Mesothelial cell of epicardium (in vitro differentiated cells): ENCODE measurements around the gene LRRC8D. TPM values are rescaled to one million over a fixed set of nuclear protein-coding genes. Genes with fewer than 3 reads are reported as not detected.
A peak's percentile ranks its signal among the peaks of the same experiment; 100 is the strongest.

Experiments used
- DNase-seq, 2 experiments: peaks; one replicate each; pipeline ENCODE4 v3.0.0; 2021; ENCODE audit warnings: low spot score in 2 of 2; ENCODE audit not compliant: unreplicated experiment in 2 of 2
- H3K27ac Mint-ChIP-seq: 2 replicates; pipeline ENCODE4 v1.8.0; 2021; ENCODE audit warnings: mixed read lengths
- H3K27me3 Mint-ChIP-seq: 2 replicates; pipeline ENCODE4 v1.8.0; 2021; ENCODE audit warnings: low read depth, mixed read lengths
- H3K36me3 Mint-ChIP-seq: 2 replicates; pipeline ENCODE4 v1.8.0; 2021; ENCODE audit warnings: mixed read lengths
- H3K4me1 Mint-ChIP-seq: 2 replicates; pipeline ENCODE4 v1.8.0; 2021; ENCODE audit warnings: mixed read lengths
- H3K4me3 Mint-ChIP-seq: 2 replicates; pipeline ENCODE4 v1.8.0; 2021; ENCODE audit warnings: mild to moderate bottlenecking, moderate library complexity, mixed read lengths
- H3K9me3 Mint-ChIP-seq: 2 replicates; pipeline ENCODE4 v1.8.0; 2021; ENCODE audit warnings: mixed read lengths
- total RNA-seq: library from RNA; stranded (reverse); gene quantifications from 3 replicates; pipeline ENCODE4 v1.2.1, GENCODE V29; 2021
- TF ChIP-seq, protein P1 (sequence below): fragments of 200-600 bp; sonication (generic); IDR thresholded peaks from one replicate; pipeline ENCODE4 v1.5.0; 2021; ENCODE audit warnings: antibody characterized with exemption; ENCODE audit not compliant: unreplicated experiment

The LRRC8D gene
- total RNA-seq, 1 donor from 2014 or later, result 22.6 TPM

- H3K36me3 Mint-ChIP-seq, result no peaks in the 10 kb centered on the region
- no peaks in the 10 kb centered on the region for H3K27me3 Mint-ChIP-seq
- TF ChIP-seq, protein P1, sequence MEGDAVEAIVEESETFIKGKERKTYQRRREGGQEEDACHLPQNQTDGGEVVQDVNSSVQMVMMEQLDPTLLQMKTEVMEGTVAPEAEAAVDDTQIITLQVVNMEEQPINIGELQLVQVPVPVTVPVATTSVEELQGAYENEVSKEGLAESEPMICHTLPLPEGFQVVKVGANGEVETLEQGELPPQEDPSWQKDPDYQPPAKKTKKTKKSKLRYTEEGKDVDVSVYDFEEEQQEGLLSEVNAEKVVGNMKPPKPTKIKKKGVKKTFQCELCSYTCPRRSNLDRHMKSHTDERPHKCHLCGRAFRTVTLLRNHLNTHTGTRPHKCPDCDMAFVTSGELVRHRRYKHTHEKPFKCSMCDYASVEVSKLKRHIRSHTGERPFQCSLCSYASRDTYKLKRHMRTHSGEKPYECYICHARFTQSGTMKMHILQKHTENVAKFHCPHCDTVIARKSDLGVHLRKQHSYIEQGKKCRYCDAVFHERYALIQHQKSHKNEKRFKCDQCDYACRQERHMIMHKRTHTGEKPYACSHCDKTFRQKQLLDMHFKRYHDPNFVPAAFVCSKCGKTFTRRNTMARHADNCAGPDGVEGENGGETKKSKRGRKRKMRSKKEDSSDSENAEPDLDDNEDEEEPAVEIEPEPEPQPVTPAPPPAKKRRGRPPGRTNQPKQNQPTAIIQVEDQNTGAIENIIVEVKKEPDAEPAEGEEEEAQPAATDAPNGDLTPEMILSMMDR, result no peak
- DNase-seq, result no peak
- no peaks in the 10 kb centered on the region for H3K9me3 Mint-ChIP-seq
- peak overlapping the region; percentile 13 for H3K27ac Mint-ChIP-seq
- no peak overlapping the region for H3K4me3 Mint-ChIP-seq
- peaks cover 13% of the 10 kb centered on the region for H3K4me1 Mint-ChIP-seq
These were observed 72.0 kb downstream of the LRRC8D start for GRCh38 chr1:89892816-89893215.

DNA sequence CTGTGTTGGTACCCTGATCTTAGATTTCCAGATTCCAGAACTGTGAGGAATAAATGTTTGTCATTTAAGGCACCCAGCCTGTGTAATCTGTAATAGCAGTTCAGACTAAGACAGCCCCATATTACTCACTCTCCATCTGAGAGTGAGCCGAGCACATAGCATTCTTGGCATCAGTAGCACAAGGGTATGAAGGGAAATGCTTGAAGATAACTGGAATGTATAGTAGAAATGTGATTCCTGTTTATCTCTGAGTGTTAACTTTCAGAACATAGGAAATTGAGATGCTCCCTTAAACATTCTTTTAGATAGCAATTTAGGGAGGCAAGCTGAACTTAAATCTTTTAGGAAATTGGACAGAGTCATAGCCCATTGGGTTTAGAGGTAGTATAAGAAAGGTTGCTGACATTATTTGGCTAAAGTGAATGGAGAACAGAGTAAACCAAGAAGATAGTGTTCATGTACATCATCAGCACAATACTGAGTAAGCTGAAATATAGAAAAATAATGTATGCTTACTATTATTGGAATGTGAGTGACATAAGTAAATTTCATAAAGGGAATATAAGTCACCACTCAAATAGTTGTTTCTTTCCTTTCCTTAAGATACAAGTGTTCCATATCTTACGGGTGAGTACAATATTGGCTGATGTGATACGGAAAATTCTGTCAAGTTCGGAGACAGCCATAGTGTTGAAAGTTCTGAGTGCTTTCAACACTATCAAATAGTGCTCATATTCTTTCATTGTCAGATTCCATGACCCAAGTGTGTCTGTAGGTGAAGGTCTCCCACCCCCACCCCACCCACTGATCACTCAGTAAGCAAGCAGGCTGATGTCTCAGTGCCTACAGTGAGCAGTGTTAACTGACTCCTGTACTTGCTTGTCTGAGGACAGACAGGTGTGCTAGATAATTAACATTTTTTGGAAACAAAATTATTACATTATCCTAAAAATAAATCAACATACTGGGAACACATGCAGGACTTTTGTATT is 73.7 kb downstream of the LRRC8D start:
- Mint-ChIP-seq H3K4me1 (peaks cover 13% of the 10 kb centered on the region), H3K36me3 (no peaks in the 10 kb centered on the region), H3K27ac (no peak overlapping the region), H3K4me3 (no peak overlapping the region), H3K27me3 (no peaks in the 10 kb centered on the region), H3K9me3 (no peaks in the 10 kb centered on the region)
- TF ChIP-seq, protein P1, result no peak
- DNase-seq, result no peak

DNA sequence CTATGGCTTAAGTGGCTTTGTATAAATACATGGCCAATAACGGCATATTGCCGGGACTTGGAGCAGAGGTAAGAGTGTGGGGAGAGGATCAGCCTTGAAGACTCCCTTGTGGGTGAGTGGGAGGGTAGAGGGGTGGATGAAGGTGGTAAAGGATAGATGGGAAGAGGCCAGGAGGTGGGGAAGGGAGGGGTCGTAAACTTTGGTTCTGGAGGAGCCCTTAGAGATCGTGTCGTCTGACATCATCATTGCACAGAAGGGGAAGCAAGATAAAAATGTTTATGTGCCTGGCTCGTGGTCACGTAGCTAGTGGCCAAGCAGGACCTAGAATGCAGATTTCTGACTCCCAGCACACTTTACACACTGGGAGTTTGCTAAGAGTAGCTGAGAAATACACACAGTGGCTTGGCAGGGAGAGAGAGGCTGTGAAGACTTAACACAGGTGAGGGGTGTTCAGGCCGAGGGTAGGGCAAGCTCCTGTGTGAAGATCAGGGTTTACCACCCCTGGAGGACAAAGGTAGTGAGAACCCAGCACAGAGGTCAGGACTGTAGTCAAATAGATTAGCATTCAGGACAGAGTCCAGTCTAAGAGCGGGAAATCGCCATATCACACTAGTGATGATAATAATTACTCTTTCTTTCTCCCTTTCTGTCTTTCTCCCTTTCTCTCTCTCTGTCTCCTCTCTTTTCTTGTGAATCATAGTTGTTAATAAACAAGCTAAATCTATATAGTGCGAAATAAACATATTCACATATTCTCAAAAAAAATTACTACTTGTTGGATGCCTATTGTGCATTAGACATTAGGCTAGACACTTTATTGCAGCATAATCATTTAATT is 75.5 kb downstream of the LRRC8D start:
- Mint-ChIP-seq H3K27ac (peak overlapping the region; percentile 40), H3K9me3 (no peaks in the 10 kb centered on the region)

GRCh38 chr1:89897347-89898133 is 76.7 kb downstream of the LRRC8D start:
- DNase-seq, result no peak
- Mint-ChIP-seq H3K4me3 (no peak overlapping the region), H3K4me1 (peaks cover 6% of the 10 kb centered on the region), H3K27ac (no peak overlapping the region), H3K36me3 (no peaks in the 10 kb centered on the region), H3K27me3 (no peaks in the 10 kb centered on the region), H3K9me3 (no peaks in the 10 kb centered on the region)
- TF ChIP-seq, protein P1, result no peak

More for the DNA sequence above, 75.5 kb downstream of the LRRC8D start:
- H3K36me3 Mint-ChIP-seq, result no peaks in the 10 kb centered on the region
- no peaks in the 10 kb centered on the region for H3K27me3 Mint-ChIP-seq
- DNase-seq, result no peak
- peaks cover 8% of the 10 kb centered on the region for H3K4me1 Mint-ChIP-seq
- H3K4me3 Mint-ChIP-seq, result no peak overlapping the region
- TF ChIP-seq, protein P1, result no peak

DNA sequence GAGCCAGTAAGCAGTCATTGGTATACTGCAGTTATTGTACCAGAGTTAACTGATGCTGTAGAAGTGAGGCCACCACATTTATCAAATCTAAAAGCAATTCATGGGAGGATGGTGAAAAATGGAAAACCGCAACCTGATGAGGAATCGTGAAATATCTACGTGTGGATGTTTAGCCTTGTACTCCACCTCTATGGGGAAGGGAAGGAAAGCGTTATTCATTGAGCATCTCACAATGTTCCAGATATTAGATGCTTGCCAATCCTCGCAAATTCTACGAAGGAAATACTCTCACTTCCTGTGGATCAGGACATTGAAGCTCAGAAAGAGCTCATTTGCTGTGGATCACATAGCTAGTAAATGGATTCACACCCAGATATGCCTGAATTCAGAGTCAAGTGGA is 77.3 kb downstream of the LRRC8D start:
- DNase-seq, result no peak
- no peak overlapping the region for H3K4me3 Mint-ChIP-seq
- no peak overlapping the region for H3K27ac Mint-ChIP-seq
- peaks cover 6% of the 10 kb centered on the region for H3K4me1 Mint-ChIP-seq
- H3K27me3 Mint-ChIP-seq, result no peaks in the 10 kb centered on the region
- H3K9me3 Mint-ChIP-seq, result no peaks in the 10 kb centered on the region
- TF ChIP-seq, protein P1, result no peak
- no peaks in the 10 kb centered on the region for H3K36me3 Mint-ChIP-seq
